MCF 10A (cell line): Measurements from ENCODE around the gene DEFB132. TPM values are rescaled to one million over a fixed set of nuclear protein-coding genes. Genes with fewer than 3 reads are reported as not detected.
A peak's percentile ranks its signal among the peaks of the same experiment; 100 is the strongest.

ENCODE experiments used
- BruUV-seq: library from RNA; stranded (reverse); fragments of 400-500 nt; replicated peaks from 2 replicates; lab custom pipeline; 2021; lab: Mats Ljungman, UMichigan
- CTCF ChIA-PET: fragments of 300-600 bp; sonication (Branson Sonifier 250); formaldehyde crosslinking; extraction: SDS; loops from one replicate; lab custom pipeline; 2021; ENCODE audit warnings: antibody characterized with exemption, inconsistent platforms; lab: Yijun Ruan, JAX
- POLR2A ChIA-PET: fragments of 300-600, 350-650 bp; sonication (Branson Sonifier 250); formaldehyde crosslinking; extraction: SDS; loops from one replicate; lab custom pipeline; 2020; ENCODE audit warnings: antibody characterized with exemption, inconsistent platforms; lab: Yijun Ruan, JAX
- DNase-seq: peaks from one replicate; pipeline ENCODE4 v3.0.0-alpha.2; 2018; ENCODE audit not compliant: unreplicated experiment
- H3K27ac Mint-ChIP-seq: one replicate; pipeline ENCODE4 v1.8.0; 2022; ENCODE audit warnings: mild to moderate bottlenecking, low read depth, mixed read lengths; ENCODE audit not compliant: unreplicated experiment
- H3K27me3 Mint-ChIP-seq: one replicate; pipeline ENCODE4 v1.8.0; 2022; ENCODE audit warnings: mixed read lengths; ENCODE audit not compliant: insufficient read depth, unreplicated experiment
- H3K36me3 Mint-ChIP-seq: one replicate; pipeline ENCODE4 v1.8.0; 2022; ENCODE audit warnings: mild to moderate bottlenecking, moderate library complexity, mixed read lengths; ENCODE audit not compliant: insufficient read depth, unreplicated experiment
- H3K4me1 Mint-ChIP-seq: one replicate; pipeline ENCODE4 v1.8.0; 2022; ENCODE audit warnings: mixed read lengths; ENCODE audit not compliant: insufficient read depth, unreplicated experiment
- H3K4me3 Mint-ChIP-seq: one replicate; pipeline ENCODE4 v1.8.0; 2022; ENCODE audit warnings: mild to moderate bottlenecking, moderate library complexity, mixed read lengths; ENCODE audit not compliant: unreplicated experiment
- H3K9me3 Mint-ChIP-seq: one replicate; pipeline ENCODE4 v1.8.0; 2022; ENCODE audit warnings: mixed read lengths; ENCODE audit not compliant: unreplicated experiment
- intact Hi-C: fragments of 100-400 bp; cut with micrococcal nuclease; formaldehyde crosslinking; loops from 2 replicates; pipeline ENCODE4 v1.14.1; 2022
- total RNA-seq: library from RNA; stranded (reverse); gene quantifications from 2 replicates; pipeline ENCODE4 v1.2.3, GENCODE V29; 2022
- TF ChIP-seq, protein P1 (sequence below): fragments of 200-600 bp; IDR thresholded peaks from one replicate; pipeline ENCODE4 v1.8.0; 2022; ENCODE audit warnings: antibody characterized with exemption, mild to moderate bottlenecking; ENCODE audit not compliant: unreplicated experiment

The DEFB132 gene
- total RNA-seq, 1 experiment from 2014 or later = not detected

DNA sequence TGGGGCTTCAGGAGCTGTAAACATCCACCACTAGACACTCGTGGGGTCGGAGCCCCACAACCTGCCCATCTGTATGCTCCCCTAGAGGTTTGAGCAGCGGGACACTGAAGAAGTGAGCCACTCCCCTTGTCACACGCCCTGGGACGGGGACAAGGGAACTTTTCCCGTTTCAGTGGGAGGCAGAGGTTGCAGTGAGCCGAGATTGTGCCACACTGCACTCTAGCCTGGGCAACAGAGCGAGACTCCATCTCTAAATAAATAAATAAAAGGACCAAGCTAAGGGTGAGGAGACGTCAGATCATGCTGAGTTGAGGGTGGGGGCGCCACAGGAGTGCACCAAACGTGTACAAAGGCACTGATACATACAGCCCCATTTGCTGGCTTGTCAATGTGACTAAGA lies 48.2 kb downstream of the DEFB132 start:
- peaks cover 31% of the 10 kb centered on the region for H3K4me1 Mint-ChIP-seq
- ChIA-PET CTCF (interaction anchor here (0.5 to 0.7 kb wide), 3 partner anchors 25 to 1600 kb away, joined by 3 read pairs; no protein-coding TSS in a partner anchor), POLR2A (no interaction called here)
- no TSS peak for BruUV-seq
- H3K36me3 Mint-ChIP-seq = no peaks in the 10 kb centered on the region
- H3K27me3 Mint-ChIP-seq = no peaks in the 10 kb centered on the region
- intact Hi-C loops = no loop called here
- H3K4me3 Mint-ChIP-seq = no peak overlapping the region
- DNase-seq = no peak
- no peaks in the 10 kb centered on the region for H3K9me3 Mint-ChIP-seq
- TF ChIP-seq, protein P1, sequence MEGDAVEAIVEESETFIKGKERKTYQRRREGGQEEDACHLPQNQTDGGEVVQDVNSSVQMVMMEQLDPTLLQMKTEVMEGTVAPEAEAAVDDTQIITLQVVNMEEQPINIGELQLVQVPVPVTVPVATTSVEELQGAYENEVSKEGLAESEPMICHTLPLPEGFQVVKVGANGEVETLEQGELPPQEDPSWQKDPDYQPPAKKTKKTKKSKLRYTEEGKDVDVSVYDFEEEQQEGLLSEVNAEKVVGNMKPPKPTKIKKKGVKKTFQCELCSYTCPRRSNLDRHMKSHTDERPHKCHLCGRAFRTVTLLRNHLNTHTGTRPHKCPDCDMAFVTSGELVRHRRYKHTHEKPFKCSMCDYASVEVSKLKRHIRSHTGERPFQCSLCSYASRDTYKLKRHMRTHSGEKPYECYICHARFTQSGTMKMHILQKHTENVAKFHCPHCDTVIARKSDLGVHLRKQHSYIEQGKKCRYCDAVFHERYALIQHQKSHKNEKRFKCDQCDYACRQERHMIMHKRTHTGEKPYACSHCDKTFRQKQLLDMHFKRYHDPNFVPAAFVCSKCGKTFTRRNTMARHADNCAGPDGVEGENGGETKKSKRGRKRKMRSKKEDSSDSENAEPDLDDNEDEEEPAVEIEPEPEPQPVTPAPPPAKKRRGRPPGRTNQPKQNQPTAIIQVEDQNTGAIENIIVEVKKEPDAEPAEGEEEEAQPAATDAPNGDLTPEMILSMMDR = no peak
- no peak overlapping the region for H3K27ac Mint-ChIP-seq

DNA sequence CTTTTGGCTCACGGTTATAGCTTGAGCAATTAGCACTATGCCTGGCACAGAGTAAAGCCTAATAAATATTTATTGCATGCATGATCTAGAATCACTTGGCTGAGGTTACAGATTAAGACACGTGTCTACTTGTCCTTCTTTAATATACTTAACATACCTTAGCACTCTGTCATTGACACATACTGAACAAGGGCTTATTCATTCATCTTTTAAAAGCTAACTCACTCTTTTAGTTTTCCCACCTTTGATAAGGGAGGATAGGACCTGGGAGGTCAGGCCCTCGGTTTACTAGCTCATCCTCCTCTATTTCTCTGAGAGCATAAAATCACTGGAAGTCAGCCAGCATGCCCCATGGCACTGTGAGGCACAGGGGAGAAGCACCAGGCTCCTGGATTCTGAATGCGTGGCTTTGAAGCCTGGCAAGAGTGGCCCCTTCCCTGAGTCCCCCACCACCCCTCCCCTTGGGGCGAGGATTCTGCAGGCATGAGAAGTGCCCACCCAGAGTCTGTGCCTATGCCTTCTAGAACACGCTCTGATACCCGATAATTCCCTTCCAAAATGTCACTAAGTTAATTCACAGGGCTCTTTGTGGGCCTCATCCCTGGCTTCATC lies 51.0 kb downstream of the DEFB132 start:
- DNase-seq = peak; percentile 15
- CTCF ChIA-PET = interaction anchor here (0.5 to 1.1 kb wide), 5 partner anchors 8 to 267 kb away, joined by 3 to 5 read pairs (median 3); no protein-coding TSS in a partner anchor
- no peak overlapping the region for H3K27ac Mint-ChIP-seq
- intact Hi-C loops = no loop called here
- no TSS peak for BruUV-seq
- POLR2A ChIA-PET = interaction anchor here (0.7 to 6.2 kb wide), 3 partner anchors 10 to 16 kb away, joined by 5 to 60 read pairs (median 46); partner anchors contain the start of genes SOX12 and ZCCHC3
- TF ChIP-seq, protein P1 = no peak
- no peak overlapping the region for H3K4me3 Mint-ChIP-seq
- no peaks in the 10 kb centered on the region for H3K9me3 Mint-ChIP-seq
- H3K27me3 Mint-ChIP-seq = no peaks in the 10 kb centered on the region
- no peaks in the 10 kb centered on the region for H3K36me3 Mint-ChIP-seq
- H3K4me1 Mint-ChIP-seq = peaks cover 18% of the 10 kb centered on the region

DNA sequence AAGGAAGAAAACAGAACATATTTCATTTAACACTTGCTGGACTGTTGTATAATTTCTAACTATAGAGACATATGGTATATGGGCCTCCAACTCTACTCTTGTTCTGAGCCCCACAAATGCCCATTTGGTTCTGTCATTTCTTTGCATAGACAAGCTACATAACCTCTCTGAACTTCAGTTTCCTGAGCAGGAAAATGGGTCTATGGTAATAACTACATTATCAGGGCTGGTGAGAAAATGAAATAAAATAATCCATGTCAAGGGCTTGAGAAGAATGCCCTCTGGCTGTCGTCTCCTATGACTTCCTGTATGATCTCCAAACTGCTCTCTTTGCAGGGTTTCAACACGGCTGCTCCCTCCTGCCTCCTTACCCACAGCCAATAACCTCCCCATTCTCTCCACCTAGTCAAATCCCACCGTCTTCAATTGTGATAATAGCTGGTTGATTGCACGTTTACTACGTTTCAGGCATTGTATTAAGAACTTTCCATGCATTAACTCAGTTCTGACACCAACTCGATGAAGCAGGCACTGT lies 51.8 kb downstream of the DEFB132 start:
- Mint-ChIP-seq H3K4me1 (peaks cover 18% of the 10 kb centered on the region), H3K9me3 (no peaks in the 10 kb centered on the region), H3K36me3 (no peaks in the 10 kb centered on the region), H3K4me3 (no peak overlapping the region), H3K27me3 (no peaks in the 10 kb centered on the region), H3K27ac (no peak overlapping the region)
- POLR2A ChIA-PET = interaction anchor here (4.0 to 6.2 kb wide), 2 partner anchors 11 to 15 kb away, joined by 46 to 60 read pairs; partner anchors contain the start of genes SOX12 and ZCCHC3
- TF ChIP-seq, protein P1 = no peak
- CTCF ChIA-PET = interaction anchor here (1.1 kb wide), 1 partner anchor 8 kb away, joined by 5 read pairs; no protein-coding TSS in a partner anchor
- DNase-seq = no peak
- intact Hi-C loops = no loop called here
- no TSS peak for BruUV-seq

DNA sequence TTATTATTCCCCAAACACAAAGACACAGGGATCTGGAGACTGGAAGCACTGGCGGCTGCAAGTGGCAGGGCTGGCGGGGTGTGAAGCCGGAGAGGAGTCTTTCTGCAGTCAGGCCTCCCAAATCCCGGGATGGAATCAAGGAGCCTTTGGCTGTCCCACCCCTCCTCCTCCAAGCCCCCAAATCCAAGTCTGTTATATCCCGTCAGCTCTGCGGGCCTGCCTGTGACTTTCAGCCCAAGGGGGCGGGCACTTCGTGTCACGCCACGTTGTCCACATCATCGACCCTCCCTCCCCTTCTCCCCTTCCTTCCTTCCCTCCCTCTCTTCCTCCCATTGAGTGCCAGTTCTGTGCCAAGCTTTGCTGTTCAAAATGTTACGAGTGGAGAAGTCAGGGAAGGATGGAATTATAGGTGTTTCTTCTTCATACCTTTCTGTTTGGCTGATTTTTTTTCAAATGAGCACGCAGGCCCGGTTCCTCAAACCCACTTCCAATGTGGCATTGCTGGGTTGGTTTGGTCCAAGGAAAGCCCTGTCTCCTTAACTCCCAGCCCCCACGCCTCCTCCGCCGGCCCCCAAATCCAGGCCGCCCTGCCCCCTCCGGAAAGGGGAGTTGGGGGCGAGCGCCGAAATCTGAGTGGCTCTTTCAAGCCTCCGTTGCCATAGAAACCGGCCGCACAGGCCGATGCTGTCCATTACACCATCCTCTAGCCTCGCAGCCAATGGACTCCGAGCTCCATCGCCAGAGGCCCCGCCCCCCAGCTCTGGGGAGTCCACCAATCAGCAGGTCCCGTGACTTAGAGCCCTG lies 52.5 kb downstream of the DEFB132 start:
- H3K27me3 Mint-ChIP-seq = no peaks in the 10 kb centered on the region
- BruUV-seq = no TSS peak

More for the DNA sequence above, 52.5 kb downstream of the DEFB132 start:
- H3K4me3 Mint-ChIP-seq = no peak overlapping the region
- intact Hi-C loops = no loop called here
- H3K4me1 Mint-ChIP-seq = peaks cover 18% of the 10 kb centered on the region
- no peaks in the 10 kb centered on the region for H3K9me3 Mint-ChIP-seq
- H3K36me3 Mint-ChIP-seq = no peaks in the 10 kb centered on the region
- ChIA-PET CTCF (interaction anchor here (0.6 kb wide), 1 partner anchor 21 kb away, joined by 4 read pairs; no protein-coding TSS in a partner anchor), POLR2A (interaction anchor here (0.5 to 6.2 kb wide), 3 partner anchors 11 to 52 kb away, joined by 3 to 60 read pairs (median 46); partner anchors contain the start of genes SOX12 and ZCCHC3)
- TF ChIP-seq, protein P1 = no peak
- H3K27ac Mint-ChIP-seq = no peak overlapping the region
- no peak for DNase-seq
